ENCODE data around the gene CYSRT1.

GRCh38 chr9:137190315-137190856 lies 34.6 kb upstream of the CYSRT1 start:
- no peak for TF ChIP-seq MXI1 (IDR thresholded peaks at IDR 0.05; ENCODE audit: low read depth, low read length)
- no peak for TF ChIP-seq EP300 (IDR thresholded peaks at IDR 0.05; ENCODE audit: borderline replicate concordance in 1 of 2, low read depth in 1 of 2, low read length in 1 of 2)
- TF ChIP-seq CTCF (IDR thresholded peaks at IDR 0.05), result 0 out of 2 replicates have a peak, but pooled peaks have one; percentile 10
- no peak for TF ChIP-seq EZH2phosphoT487 (IDR thresholded peaks at IDR 0.05; ENCODE audit: borderline replicate concordance, low read depth)
